Hepatocyte (in vitro differentiated cells): ENCODE measurements around the gene KLF5. TPM values are rescaled to one million over a fixed set of nuclear protein-coding genes. Genes with fewer than 3 reads are reported as not detected.

Experiments
- DNase-seq: peaks from one replicate; pipeline ENCODE4 v3.0.0-alpha.2; 2016; ENCODE audit warnings: low spot score
- H2AFZ ChIP-seq: fragments of 200-600 bp; sonication (generic); 2 replicates; pipeline ENCODE4 v1.6.0; 2016; ENCODE audit warnings: antibody characterized with exemption, mild to moderate bottlenecking
- H3K27ac ChIP-seq: fragments of 200-600 bp; sonication (generic); 2 replicates; pipeline ENCODE4 v1.5.1; 2016; ENCODE audit warnings: mild to moderate bottlenecking
- H3K27me3 ChIP-seq: fragments of 200-600 bp; sonication (generic); 2 replicates; pipeline ENCODE4 v1.6.1; 2016
- H3K36me3 ChIP-seq: fragments of 200-600 bp; sonication (generic); replicated peaks from 2 replicates; pipeline ENCODE4 v1.5.1; 2016; ENCODE audit warnings: low read depth; ENCODE audit not compliant: insufficient read depth
- H3K4me1 ChIP-seq: fragments of 200-600 bp; sonication (generic); 2 replicates; pipeline ENCODE4 v1.5.1; 2016; ENCODE audit warnings: mild to moderate bottlenecking, moderate library complexity; ENCODE audit not compliant: insufficient read depth
- H3K4me2 ChIP-seq: fragments of 200-600 bp; sonication (generic); 2 replicates; pipeline ENCODE4 v1.6.0; 2016
- H3K4me3 ChIP-seq: fragments of 200-600 bp; sonication (generic); 2 replicates; pipeline ENCODE4 v1.5.1; 2016; ENCODE audit warnings: mild to moderate bottlenecking
- H3K79me2 ChIP-seq: fragments of 200-600 bp; sonication (generic); 2 replicates; pipeline ENCODE4 v1.6.0; 2017; ENCODE audit warnings: mild to moderate bottlenecking
- H3K9me2 ChIP-seq: fragments of 200-600 bp; sonication (generic); replicated peaks from 2 replicates; pipeline ENCODE4 v1.6.0; 2017; ENCODE audit warnings: mild to moderate bottlenecking; ENCODE audit not compliant: insufficient read depth
- H3K9me3 ChIP-seq: fragments of 200-600 bp; sonication (generic); 2 replicates; pipeline ENCODE4 v1.5.1; 2016; ENCODE audit warnings: low read depth, mild to moderate bottlenecking
- H4K20me1 ChIP-seq: fragments of 200-600 bp; sonication (generic); 2 replicates; pipeline ENCODE4 v1.6.0; 2016; ENCODE audit warnings: mild to moderate bottlenecking; ENCODE audit not compliant: insufficient read depth, poor library complexity, severe bottlenecking
- CTCF ChIP-seq: fragments of 200-600 bp; sonication (generic); IDR thresholded peaks from 2 replicates; pipeline ENCODE4 v1.5.1; 2016; ENCODE audit warnings: antibody characterized with exemption, mild to moderate bottlenecking; ENCODE audit not compliant: poor library complexity
- EZH2 ChIP-seq: fragments of 200-600 bp; sonication (generic); IDR thresholded peaks from 2 replicates; pipeline ENCODE4 v1.6.1; 2016; ENCODE audit warnings: antibody characterized with exemption, mild to moderate bottlenecking, borderline replicate concordance
- EZH2phosphoT487 ChIP-seq: fragments of 200-600 bp; sonication (generic); IDR thresholded peaks from one replicate; pipeline ENCODE4 v1.6.1; 2018; ENCODE audit warnings: antibody characterized with exemption, mild to moderate bottlenecking, low read depth, moderate library complexity; ENCODE audit not compliant: unreplicated experiment, severe bottlenecking
- WGBS: methylation state at CpG from one replicate; pipeline ENCODE4 v1.1.6; 2016; ENCODE audit warnings: low lambda C conversion rate; ENCODE audit errors: missing lambda C conversion rate; 5-methylcytosine and 5-hydroxymethylcytosine counted together
- polyA plus RNA-seq: library from polyadenylated mRNA; unstranded; fragments of >200 nt; fragmentation: Nextera tagmentation; extraction: Ambion mirVana; gene quantifications from 2 replicates; pipeline ENCODE4 v1.2.1, GENCODE V29; 2016
- total RNA-seq: library from RNA; depleted of rRNA; stranded (reverse); fragments of >200 nt; gene quantifications from 2 replicates; pipeline ENCODE4 v1.2.3, GENCODE V29; 2014

KLF5 gene
- total and polyA plus RNA-seq, 2 experiments from 2014 or later, result 92.6 to 99.9 TPM

DNA sequence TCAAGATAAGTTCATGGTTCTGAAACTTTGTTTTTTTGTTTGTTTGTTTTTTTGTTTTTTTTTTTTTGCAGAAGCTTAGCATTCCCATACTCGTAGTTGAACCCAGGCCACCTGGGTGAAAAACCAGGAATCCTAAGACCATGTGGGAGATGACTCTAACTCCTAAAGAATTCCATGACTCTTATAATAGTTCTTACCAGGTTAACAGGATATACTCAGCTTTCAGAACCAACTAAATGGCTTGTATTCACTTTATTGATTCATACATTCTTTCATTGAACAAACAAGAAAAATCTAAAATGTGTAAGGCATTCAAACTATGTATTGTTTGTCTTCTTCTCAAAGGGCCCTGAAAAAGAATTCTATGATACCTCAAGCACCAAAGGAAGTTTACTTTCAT is 40.5 kb upstream of the KLF5 start:
- no peak overlapping the region for H3K4me2 ChIP-seq
- no peak for TF ChIP-seq EZH2
- no peaks in the 10 kb centered on the region for H3K4me1 ChIP-seq
- no peak overlapping the region for H3K27ac ChIP-seq
- 100% methylated on average over 1 of the region's 1 CpG for whole genome bisulfite sequencing
- no peaks in the 10 kb centered on the region for H3K9me3 ChIP-seq
- no peak overlapping the region for H3K4me3 ChIP-seq
- H3K36me3 ChIP-seq, result no peaks in the 10 kb centered on the region
- H2AFZ ChIP-seq, result no peak overlapping the region
- no peaks in the 10 kb centered on the region for H4K20me1 ChIP-seq
- H3K9me2 ChIP-seq, result no peaks in the 10 kb centered on the region
- H3K79me2 ChIP-seq, result no peaks in the 10 kb centered on the region
- DNase-seq, result no peak
- no peaks in the 10 kb centered on the region for H3K27me3 ChIP-seq

DNA sequence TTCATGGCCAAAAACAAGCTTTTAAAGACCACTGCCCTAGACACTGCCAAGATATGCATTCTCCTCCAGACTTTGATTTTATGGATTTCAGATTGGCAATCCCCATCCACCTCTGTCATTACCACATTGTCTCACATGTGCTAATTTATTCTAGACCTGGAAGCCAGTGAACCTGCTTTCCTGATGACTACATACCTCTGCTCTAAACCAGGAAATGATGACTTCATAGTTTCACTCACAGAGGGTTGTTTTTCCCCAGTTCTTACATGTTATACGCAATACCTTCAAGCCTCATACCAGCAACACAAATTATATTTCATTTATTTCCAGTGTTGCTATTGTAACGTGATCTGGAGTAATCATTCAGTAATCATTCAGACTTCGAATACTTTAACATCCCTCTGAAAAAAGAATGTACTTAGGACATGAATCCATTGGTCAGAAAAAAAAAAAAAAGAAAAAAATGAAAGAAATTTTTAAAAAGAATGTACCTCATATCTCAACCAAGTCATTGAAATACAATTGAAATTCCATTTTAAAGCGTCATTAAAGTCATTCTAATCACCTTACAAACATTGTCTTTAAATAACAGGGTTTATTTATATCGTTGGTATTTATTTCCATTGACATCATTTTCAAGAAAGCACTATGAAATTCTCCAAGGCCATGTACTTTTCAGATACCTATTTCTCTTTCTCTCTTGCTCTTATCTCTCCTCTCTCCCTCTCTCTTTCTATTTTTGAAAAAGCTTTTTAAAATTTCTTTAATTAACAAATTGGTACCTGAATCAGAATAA is 33.4 kb upstream of the KLF5 start:
- WGBS, result 80% methylated on average over 5 of the region's 5 CpGs
- no peaks in the 10 kb centered on the region for H3K9me3 ChIP-seq
- no peak for TF ChIP-seq CTCF
- no peak for TF ChIP-seq EZH2phosphoT487
- no peak for TF ChIP-seq EZH2

GRCh38 chr13:73034901-73035300 is 23.9 kb upstream of the KLF5 start:
- Histone ChIP-seq H4K20me1 (no peaks in the 10 kb centered on the region), H3K4me1 (peaks cover 9% of the 10 kb centered on the region), H3K36me3 (no peaks in the 10 kb centered on the region), H2AFZ (no peak overlapping the region), H3K79me2 (no peaks in the 10 kb centered on the region), H3K27ac (no peak overlapping the region), H3K27me3 (no peaks in the 10 kb centered on the region), H3K9me2 (no peaks in the 10 kb centered on the region), H3K9me3 (no peaks in the 10 kb centered on the region), H3K4me3 (no peak overlapping the region), H3K4me2 (no peak overlapping the region)
- DNase-seq, result no peak
- TF ChIP-seq CTCF (no peak), EZH2phosphoT487 (no peak), EZH2 (no peak)
- 92% methylated on average over 2 of the region's 2 CpGs for WGBS

More for the DNA sequence above, 33.4 kb upstream of the KLF5 start:
- no peaks in the 10 kb centered on the region for H3K27me3 ChIP-seq
- no peak overlapping the region for H3K4me3 ChIP-seq
- no peak overlapping the region for H2AFZ ChIP-seq
- H4K20me1 ChIP-seq, result no peaks in the 10 kb centered on the region
- no peaks in the 10 kb centered on the region for H3K9me2 ChIP-seq
- no peak overlapping the region for H3K4me2 ChIP-seq
- no peaks in the 10 kb centered on the region for H3K79me2 ChIP-seq
- DNase-seq, result peak; percentile 14
- no peaks in the 10 kb centered on the region for H3K4me1 ChIP-seq
- no peaks in the 10 kb centered on the region for H3K36me3 ChIP-seq
- no peak overlapping the region for H3K27ac ChIP-seq

GRCh38 chr13:73035660-73036059 is 23.1 kb upstream of the KLF5 start:
- Histone ChIP-seq H3K9me3 (no peaks in the 10 kb centered on the region), H3K36me3 (no peaks in the 10 kb centered on the region), H3K27ac (no peak overlapping the region), H2AFZ (no peak overlapping the region), H3K9me2 (no peaks in the 10 kb centered on the region), H3K4me1 (peaks cover 14% of the 10 kb centered on the region), H3K4me2 (no peak overlapping the region), H3K4me3 (no peak overlapping the region), H4K20me1 (no peaks in the 10 kb centered on the region), H3K79me2 (no peaks in the 10 kb centered on the region), H3K27me3 (no peaks in the 10 kb centered on the region)
- 41% methylated on average over 2 of the region's 2 CpGs for WGBS
- peak; percentile 12 for DNase-seq
- no peak for TF ChIP-seq EZH2
- no peak for TF ChIP-seq EZH2phosphoT487
- TF ChIP-seq CTCF, result no peak
